ENCODE results near the gene CREB5. TPM values are rescaled to one million over a fixed set of nuclear protein-coding genes. Genes with fewer than 3 reads are reported as not detected.

CREB5 gene
- polyA plus RNA-seq, 3 donors = 1.3 to 33.2 (median 26.7) TPM

DNA sequence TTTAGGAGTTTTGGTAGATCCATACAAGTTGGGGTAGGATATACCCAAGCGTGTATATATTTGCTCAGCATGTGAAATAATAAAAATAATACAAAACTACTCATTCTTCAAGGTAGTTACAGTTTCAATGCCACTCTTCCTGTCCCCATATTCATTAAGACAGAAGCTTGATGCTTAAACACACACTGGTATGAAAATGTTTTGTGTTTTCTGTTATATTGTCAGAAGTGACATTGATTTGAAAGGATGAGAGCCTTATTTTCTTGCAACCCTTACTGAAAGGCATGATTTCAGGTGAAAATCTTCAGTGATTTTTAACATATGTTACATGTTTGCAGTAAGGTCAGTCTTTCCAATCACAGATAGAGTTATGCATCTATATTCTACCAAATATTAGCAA lies 312.2 kb downstream of the CREB5 start:
- 91 to 97% (median 95%) methylated on average over 1 of the region's 1 CpG for WGBS, 3 donors
- no peak overlapping the region for H3K27ac ChIP-seq (ENCODE audit: low read depth, low read length)

DNA sequence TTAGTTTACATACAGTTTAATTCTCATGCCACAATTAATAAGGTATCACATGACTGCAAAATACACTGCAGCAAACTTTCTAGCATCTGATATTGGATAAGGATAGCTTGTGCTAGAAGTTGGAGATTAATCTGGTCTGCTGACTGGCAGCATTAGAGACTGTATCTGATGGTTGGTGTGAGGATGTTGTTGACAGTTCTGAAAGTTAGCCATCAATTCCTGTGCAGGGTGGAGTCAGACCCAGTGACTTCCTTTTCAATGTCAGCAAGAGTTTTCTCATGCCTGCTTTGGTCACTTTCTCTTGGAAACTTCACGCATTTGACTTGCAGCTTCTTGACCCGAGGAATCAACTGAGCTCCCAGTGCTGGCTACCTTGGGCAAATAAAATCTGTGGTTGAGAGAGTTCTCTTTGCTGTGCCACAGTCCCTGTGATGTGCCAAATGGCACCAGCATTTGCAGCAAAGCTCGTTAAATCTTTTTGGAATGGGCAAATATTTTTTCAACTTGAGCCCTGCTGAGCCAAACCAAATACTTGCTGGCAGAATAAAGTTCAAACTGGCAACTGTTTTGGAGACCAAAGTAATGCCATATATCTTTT lies 312.8 kb downstream of the CREB5 start:
- WGBS, 3 donors = 44 to 63% (median 58%) methylated on average over 3 of the region's 3 CpGs
- no peak overlapping the region for H3K27ac ChIP-seq (ENCODE audit: low read depth, low read length)

DNA sequence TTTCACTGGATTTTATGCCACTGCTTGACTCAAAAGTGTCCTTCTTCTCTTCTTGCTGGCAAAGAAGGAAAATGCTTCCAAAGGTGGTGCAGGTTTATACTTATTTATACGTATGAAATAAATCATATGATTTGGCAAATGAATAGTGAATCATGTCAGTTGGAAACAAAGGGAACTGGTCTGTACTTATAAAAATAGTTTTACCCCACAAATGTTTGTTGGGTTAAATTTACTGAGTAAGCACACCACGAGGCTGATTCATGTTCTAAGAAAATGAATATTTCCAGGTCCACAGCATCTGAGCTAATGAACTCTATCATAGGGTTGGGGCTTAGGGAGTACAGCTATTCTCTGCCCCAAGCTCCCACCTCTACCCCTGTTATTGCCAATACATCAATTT lies 313.6 kb downstream of the CREB5 start:
- WGBS, 3 donors = 53 to 77% (median 64%) methylated on average over 2 of the region's 2 CpGs
- no peak overlapping the region for H3K27ac ChIP-seq (ENCODE audit: low read depth, low read length)

DNA sequence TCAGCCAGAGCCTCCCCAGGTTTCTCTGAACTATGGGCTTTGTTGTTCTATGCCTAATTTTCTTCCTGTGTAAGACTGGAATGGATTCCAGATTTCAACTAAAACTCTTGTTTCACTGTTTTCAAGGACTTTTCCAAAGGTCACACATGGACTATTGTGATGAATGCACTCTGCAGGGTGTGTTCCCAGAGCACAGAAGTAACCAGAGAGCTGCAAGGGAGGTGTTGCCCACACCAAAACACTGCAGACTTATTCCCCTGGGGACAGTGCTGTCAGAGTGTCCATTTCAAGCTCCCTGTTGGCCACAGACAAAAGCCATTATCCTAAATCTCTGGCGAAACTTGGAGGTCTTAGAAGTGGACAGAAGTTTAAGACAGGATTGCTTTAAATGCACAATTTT lies 314.2 kb downstream of the CREB5 start:
- 38 to 66% (median 59%) methylated on average over 1 of the region's 1 CpG for WGBS, 3 donors
- H3K27ac ChIP-seq (ENCODE audit: low read depth, low read length) = no peak overlapping the region

DNA sequence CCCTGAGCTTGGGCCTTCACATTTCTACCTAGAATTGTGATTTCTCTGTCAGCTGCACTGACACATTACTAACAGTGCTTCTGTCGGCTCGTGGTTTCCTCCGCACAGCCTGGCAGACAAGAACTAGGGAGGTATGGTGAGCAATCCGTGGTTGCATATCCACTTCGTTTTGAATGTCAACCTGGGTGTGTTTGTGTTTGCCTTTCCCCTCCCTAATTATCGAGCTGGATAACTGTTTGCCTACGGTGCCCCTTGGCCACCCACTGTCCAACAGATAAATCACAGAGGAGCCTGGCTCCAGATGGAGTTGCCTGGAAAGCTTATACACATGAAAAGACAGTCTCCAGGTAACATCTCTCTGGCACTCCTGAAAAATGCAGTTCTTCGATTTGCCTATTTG lies 317.0 kb downstream of the CREB5 start:
- WGBS, 3 donors = 46 to 63% (median 63%) methylated on average over 8 of the region's 8 CpGs
- no peak overlapping the region for H3K27ac ChIP-seq (ENCODE audit: low read depth, low read length)

DNA sequence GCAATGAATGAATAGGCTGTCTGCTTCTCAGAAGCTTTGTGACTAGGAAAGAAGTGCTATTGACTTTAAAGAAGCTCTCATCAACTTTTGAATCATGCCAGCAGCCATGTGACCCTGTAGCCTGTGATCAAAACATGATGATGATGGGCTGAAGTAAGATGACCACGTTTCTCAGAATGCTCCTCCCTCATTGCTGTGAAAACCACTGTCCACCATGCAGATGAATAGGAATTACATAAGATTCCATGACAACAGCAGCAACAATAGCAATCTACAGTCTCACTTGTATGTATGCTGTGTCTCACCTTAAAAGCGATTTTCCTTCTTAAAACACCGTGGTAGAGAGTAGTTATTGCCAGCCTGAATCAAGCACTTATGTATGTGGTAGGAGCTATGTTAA lies 317.4 kb downstream of the CREB5 start:
- 76 to 81% (median 78%) methylated on average over 3 of the region's 3 CpGs for WGBS, 3 donors
- no peak overlapping the region for H3K27ac ChIP-seq (ENCODE audit: low read depth, low read length)

DNA sequence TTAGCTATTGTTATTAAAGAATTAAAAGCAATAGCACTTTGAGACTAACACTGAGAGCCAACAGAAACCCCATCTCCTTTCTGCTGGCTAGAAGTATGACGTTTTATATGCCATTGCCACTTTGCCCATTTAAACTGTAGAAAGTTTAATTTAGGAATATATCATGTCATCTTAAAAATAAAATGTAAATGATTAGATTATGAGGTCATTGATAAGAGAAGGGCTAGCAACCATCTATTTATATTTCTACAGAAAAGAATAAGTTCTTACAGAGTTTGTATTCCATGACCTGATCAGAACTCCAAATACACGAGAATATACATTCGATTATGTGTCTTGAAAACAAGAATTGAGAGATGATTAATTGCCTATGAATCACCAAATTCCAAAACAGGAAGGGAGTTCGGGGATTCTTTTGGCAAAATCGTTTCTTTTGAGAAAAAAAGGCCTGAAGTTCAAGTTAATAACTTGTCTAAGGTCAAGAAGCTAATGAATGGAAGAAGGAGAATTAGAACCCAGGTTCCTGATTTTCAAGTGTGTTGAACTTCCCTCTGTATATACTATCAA lies 318.9 kb downstream of the CREB5 start:
- H3K27ac ChIP-seq (ENCODE audit: low read depth, low read length) = no peak overlapping the region
- 56 to 64% (median 59%) methylated on average over 5 of the region's 5 CpGs for WGBS, 3 donors

DNA sequence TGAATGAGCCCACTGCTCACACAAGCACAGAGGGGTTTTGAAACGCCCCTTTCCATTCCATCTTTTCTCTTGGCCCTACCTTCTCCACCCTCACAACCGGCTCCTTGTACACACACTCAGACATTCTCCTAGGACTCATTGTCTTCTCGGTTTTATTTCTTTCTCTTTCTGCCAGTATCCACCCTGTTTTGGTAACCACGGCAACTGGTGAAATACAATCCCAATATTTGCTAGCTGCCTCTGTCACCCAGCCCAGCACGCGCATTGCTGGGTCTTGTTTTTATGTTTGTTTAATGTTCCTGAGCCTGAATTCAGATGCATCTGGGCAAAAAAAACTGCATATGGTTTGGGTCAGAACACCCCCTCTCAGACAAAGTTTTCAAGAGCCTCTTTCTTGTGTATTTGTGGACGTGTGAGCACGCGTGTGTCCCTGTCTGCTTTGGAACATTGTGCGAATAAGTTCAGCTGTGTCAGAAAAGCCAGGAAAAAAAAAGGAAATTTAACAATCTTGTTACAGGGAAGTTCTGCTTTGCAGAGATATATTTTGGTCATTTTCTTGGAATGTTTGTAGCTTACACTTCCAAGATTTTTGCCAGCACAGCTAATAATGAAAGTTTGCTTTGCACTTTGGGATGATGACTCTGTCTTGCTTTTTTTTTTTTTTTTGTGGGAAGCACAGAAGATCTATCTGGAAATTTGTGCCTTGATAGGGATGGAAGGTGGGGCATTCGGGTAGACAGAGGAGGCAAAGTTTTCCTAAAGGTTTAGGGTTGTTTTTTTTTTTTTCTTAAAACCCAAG lies 320.0 kb downstream of the CREB5 start:
- 51 to 57% (median 54%) methylated on average over 11 of the region's 11 CpGs for WGBS, 3 donors
- H3K27ac ChIP-seq (ENCODE audit: low read depth, low read length) = no peak overlapping the region

DNA sequence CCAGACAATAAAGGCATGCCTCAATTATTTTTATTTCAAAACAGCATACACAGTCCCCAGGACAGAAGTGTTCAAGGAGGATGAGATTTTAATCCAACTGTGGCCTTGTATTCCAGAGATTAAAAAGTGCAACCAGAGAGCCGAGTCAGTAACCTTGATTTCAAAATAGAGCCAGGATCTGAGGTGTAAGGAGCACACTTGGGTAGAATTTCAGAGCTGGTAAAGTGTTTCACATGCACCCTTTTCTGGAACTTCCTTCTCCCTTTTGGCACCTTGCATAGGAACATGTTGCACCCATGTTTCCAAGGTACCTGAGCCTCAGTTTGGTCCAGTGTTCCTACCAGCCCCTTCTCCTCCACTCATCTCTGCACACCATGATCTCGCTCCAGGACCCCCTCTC lies 320.7 kb downstream of the CREB5 start:
- 61 to 75% (median 73%) methylated on average over 2 of the region's 2 CpGs for WGBS, 3 donors

DNA sequence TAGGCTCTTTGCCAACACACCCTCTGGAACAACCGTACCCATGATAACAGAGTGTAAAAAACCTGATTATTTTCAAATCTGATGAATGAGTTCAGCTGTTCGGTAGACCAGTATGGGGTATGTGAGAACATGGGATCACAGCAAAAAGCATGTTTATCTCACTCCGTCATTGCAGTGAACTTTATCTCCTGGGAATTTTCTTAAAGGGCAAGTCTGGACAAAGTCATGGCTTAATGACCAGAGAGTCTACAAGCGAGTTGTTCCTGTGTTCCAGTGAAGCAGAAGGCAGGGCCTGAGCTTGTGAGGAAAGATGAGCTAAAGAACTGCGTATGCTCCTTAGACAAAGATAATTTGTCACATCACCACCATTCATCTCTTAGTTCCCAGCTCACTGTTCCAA lies 326.1 kb downstream of the CREB5 start:
- 29 to 62% (median 56%) methylated on average over 5 of the region's 5 CpGs for WGBS, 3 donors
- no peak overlapping the region for H3K27ac ChIP-seq (ENCODE audit: low read depth, low read length)

More for the DNA sequence above, 320.7 kb downstream of the CREB5 start:
- H3K27ac ChIP-seq (ENCODE audit: low read depth, low read length) = no peak overlapping the region

DNA sequence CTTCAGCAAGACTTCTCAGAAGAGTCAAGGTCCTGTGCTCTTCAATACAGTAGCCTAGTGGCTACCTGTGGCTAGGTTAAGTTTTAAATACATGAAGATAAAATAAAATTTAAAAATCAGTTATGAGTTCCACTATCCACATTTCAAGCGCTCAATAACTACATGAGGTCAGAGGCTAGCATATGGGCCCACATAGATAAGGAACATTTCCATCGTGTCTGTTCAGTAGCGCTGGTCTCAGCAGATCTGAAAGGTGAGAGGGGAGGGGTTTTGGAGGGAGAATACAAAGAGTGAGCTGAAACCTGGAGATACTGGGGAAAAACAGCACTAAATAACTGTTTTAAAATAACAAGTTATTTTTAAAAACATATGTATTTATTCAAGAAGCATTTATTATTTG lies 326.8 kb downstream of the CREB5 start:
- WGBS, 3 donors = 73 to 91% (median 86%) methylated on average over 3 of the region's 3 CpGs
- H3K27ac ChIP-seq (ENCODE audit: low read depth, low read length) = no peak overlapping the region

DNA sequence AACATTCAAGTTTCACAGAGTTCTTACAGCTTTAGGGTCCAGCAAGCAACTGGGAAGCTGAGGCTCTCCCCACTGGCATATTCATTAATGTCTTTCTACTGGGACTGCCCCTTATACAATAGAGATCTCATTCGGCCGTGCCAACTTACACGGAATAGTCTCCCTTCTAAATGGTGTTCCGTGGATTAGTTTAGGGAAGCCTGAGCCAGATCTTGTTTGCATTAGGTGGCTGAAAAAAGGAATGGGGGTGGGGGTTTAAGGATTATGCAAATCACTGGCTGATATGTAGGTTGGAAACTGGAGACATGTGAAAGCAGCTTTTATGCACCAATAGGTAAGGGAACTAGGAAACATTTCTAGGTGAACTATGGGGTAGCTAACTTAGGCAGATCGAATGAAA lies 327.5 kb downstream of the CREB5 start:
- WGBS, 3 donors = 70 to 86% (median 71%) methylated on average over 5 of the region's 5 CpGs
- H3K27ac ChIP-seq (ENCODE audit: low read depth, low read length) = no peak overlapping the region

DNA sequence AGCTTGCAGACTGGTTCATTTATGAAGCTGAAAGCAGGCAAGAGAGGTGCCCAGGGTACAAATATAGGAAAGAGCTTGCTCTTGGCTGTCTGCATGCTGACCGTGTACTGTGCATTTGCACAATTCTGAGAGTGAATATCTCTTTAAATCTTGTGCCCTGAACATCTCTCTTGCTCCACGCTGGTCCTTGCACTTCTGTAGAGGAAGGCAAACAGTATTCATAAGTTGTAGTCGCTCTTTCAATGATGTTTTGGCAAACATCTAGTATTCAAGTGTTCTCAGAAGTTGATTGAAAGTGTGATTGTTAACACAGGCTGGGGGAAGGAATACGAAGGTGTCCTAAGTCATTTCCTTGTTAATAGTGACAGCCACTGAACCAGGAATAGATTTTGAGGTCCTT lies 332.6 kb downstream of the CREB5 start:
- 62 to 66% (median 64%) methylated on average over 4 of the region's 4 CpGs for WGBS, 3 donors
- H3K27ac ChIP-seq (ENCODE audit: low read depth, low read length) = no peak overlapping the region

DNA sequence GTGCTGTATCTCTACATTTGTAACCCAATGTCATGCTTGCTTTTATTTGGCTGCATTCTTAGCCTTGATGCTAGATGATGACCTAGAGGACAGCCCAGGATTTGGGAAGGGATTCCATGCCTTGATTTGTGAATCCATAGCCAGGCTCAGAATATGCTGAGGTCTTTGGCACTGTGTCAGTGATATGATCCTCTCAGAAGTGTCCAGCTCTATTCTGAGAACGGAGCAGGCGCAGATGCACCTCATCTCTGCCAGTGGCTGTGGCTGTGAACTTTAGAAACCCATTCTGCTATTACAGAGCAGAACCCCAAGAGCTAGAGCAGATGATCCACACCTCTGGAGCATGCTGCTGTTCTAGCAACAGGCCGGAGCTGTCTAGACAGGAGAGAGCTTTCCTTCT lies 333.0 kb downstream of the CREB5 start:
- WGBS, 3 donors = 73 to 82% (median 82%) methylated on average over 3 of the region's 3 CpGs
- no peak overlapping the region for H3K27ac ChIP-seq (ENCODE audit: low read depth, low read length)

DNA sequence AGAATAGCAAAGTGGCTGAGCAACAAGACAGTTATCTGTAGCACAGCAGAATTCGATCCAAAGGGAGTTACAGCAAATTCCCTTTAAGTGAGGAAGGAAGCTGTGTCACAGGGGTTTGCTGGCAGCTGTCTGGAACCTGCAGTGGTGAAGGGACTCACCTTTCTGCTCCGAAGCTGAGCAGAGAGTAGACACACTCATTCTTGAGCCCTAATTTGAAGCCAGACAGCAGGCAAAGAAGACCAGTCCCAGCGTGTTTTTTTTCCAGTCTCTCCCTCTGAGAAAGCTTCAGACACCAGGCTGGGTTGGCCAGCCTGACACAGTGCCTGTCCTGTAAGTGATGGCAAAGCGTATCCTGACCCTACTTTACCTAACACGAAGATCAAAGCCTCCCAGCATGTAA lies 335.1 kb downstream of the CREB5 start:
- 60 to 72% (median 72%) methylated on average over 5 of the region's 5 CpGs for WGBS, 3 donors
- H3K27ac ChIP-seq (ENCODE audit: low read depth, low read length) = no peak overlapping the region

DNA sequence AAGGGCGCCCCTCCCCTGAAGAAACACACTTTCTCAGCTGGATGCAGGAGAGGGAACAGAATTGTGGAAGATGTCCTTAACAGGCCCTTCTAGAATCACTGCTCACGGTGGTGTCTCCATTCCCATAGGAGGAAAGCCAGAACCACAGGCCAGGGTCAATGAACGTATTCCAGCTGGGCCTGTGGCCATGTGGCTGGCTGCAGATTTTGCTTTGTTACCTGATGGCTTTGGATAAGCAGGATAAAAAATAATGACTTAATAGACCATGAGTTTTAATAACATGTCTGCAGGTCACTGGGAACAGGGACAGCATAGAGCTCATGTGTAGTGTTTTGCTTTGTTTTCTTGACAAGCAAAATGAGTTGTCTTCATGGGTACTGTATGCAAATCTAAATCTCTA lies 335.5 kb downstream of the CREB5 start:
- H3K27ac ChIP-seq (ENCODE audit: low read depth, low read length) = no peak overlapping the region
- 76 to 80% (median 78%) methylated on average over 3 of the region's 3 CpGs for WGBS, 3 donors

DNA sequence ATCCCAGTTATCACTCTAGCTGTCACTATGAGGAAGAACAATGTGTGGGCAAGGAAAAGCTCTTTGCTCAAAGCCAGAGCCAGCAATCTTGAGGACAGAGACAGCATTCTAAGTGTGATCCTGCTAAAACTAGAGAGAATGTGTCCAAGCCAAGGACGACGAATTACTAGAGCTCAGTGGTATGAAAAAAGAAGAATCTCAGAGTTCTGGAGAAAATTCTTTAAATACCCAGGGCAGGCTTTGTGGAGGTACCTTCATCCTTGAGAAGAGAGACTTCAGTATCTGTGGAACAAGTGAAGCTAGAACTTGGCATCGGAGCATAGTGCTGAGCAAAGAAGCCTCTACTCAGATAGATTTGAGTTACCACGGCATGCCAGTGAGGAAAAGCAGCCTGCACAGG lies 336.0 kb downstream of the CREB5 start:
- 71 to 83% (median 76%) methylated on average over 4 of the region's 4 CpGs for WGBS, 3 donors
- no peak overlapping the region for H3K27ac ChIP-seq (ENCODE audit: low read depth, low read length)

DNA sequence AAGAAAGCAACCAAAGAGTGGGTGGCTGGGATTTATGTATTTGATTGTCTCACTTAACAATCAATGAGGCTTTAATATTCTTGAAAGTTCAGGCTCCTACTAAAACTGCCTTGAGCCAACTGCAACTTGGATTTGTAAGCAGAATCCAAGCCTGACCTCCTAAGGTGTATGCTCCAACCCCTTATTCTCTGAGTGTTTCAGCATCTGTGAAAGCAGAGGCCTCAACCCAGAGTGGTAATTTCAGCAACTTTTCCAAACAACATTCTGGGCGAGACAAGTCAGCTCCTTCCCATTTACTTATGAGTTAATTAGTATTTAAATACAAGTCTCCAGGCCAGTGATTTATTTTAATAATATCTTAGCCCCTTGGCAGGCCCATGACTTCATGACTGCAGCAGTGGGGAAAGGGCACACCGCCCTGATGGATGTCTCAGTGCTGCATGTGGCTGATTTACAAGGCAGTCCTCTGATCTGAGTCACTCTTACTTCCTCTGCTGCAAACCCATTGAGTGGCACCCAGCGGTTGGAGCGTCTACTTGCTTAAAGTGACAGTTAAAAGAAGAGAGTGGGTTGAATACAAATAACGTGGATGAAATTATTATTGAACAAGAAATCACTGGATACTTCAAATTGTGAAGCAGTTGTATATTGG lies 336.7 kb downstream of the CREB5 start:
- 59 to 85% (median 68%) methylated on average over 5 of the region's 5 CpGs for WGBS, 3 donors
- H3K27ac ChIP-seq (ENCODE audit: low read depth, low read length) = no peak overlapping the region

DNA sequence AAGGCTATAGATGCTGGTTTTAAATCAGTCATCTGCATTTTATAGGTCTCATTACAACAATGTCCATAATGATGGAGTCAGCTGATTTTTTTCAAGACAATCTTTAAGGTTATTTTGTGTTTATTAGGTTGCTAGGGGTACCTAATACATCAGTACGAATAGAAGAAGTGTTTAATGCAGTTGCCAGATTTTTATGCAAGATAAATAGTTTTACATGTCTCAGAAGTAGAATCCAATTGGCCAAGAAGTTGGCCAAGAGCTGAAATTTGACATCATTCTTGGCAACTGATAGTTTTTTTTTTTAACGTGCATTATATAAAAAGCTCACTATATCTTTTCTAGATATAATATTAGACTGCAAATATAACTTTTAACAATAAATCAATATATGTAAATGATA lies 337.3 kb downstream of the CREB5 start:
- WGBS, 3 donors = 24 to 43% (median 42%) methylated on average over 2 of the region's 2 CpGs
- H3K27ac ChIP-seq (ENCODE audit: low read depth, low read length) = no peak overlapping the region
